Kidney (tissue), 14 donors: Measurements from ENCODE around the gene LRRTM3. TPM values are rescaled to one million over a fixed set of nuclear protein-coding genes. Genes with fewer than 3 reads are reported as not detected.
A peak's percentile ranks its signal among the peaks of the same experiment; 100 is the strongest.

Experiments
- DNase-seq, 5 donors: peaks; one replicate each; pipeline ENCODE4 v3.0.0-alpha.2; 2013 to 2020
- FAIRE-seq: peaks from 2 replicates; lab custom pipeline; 2012; peaks lifted over from hg19 to GRCh38; lab: Jason Lieb, UNC
- H3K27ac ChIP-seq, 2 donors: one replicate each; pipeline ENCODE4 v1.7.0; 2013; ENCODE audit warnings: low read depth in 2 of 2, low read length in 2 of 2, inconsistent platforms in 1 of 2
- H3K27me3 ChIP-seq: one replicate; pipeline ENCODE4 v1.7.1; 2013; ENCODE audit warnings: low read length, inconsistent platforms; ENCODE audit not compliant: control insufficient read depth, insufficient read depth
- H3K36me3 ChIP-seq, 3 donors: one replicate each; pipeline versions ENCODE4 v1.7.0 to v1.7.1; 2013; ENCODE audit warnings: low read length in 3 of 3, control low read depth in 1 of 3, inconsistent platforms in 1 of 3; ENCODE audit not compliant: insufficient read depth in 3 of 3, control insufficient read depth in 2 of 3
- H3K4me1 ChIP-seq, 3 donors: one replicate each; pipeline versions ENCODE4 v1.7.0 to v1.7.1; 2013; ENCODE audit warnings: low read length in 3 of 3, inconsistent platforms in 1 of 3, low read depth in 1 of 3; ENCODE audit not compliant: control insufficient read depth in 2 of 3, insufficient read depth in 2 of 3
- H3K4me3 ChIP-seq, 3 donors: one replicate each; pipeline versions ENCODE4 v1.7.0 to v1.8.1; 2013; ENCODE audit warnings: low read length in 3 of 3, control low read depth in 1 of 3, inconsistent platforms in 1 of 3
- H3K9ac ChIP-seq, 3 donors: one replicate each; pipeline versions ENCODE4 v1.7.0 to v1.7.1; 2013; ENCODE audit warnings: low read length in 3 of 3, control low read depth in 1 of 3, inconsistent platforms in 1 of 3
- H3K9me3 ChIP-seq, 3 donors: one replicate each; pipeline versions ENCODE4 v1.7.0 to v1.7.1; 2013; ENCODE audit warnings: low read length in 3 of 3, control low read depth in 1 of 3, inconsistent platforms in 1 of 3; ENCODE audit not compliant: control insufficient read depth in 2 of 3, insufficient read depth in 1 of 3
- intact Hi-C: fragments of 100-400 bp; cut with DNase I; formaldehyde crosslinking; loops from one replicate; pipeline ENCODE4 v1.11.1; 2022
- polyA plus RNA-seq: library from polyadenylated mRNA; stranded (reverse); fragments of 350-450 nt; fragmentation: Illumina TruSeq; extraction: RNeasy Lipid Tissue Mini Kit (QIAGEN cat#74804); gene quantifications from one replicate; pipeline ENCODE4 v1.2.3, GENCODE V29; 2014; ENCODE audit warnings: low read depth, low replicate concordance; ENCODE audit not compliant: insufficient read depth
- total RNA-seq: library from RNA; stranded (reverse); fragmentation: NEBNext Ultra II Directional; extraction: Animal tissue kit (Norgen Biotek cat#: 25700); gene quantifications from one replicate; pipeline ENCODE4 v1.2.1, GENCODE V29; 2021
- TF ChIP-seq, protein P1 (sequence below): IDR thresholded peaks from 3 replicates; pipeline ENCODE4 v1.5.1; 2012; ENCODE audit warnings: mild to moderate bottlenecking, moderate library complexity, borderline replicate concordance; ENCODE audit not compliant: insufficient read depth; ENCODE audit errors: extremely low read depth
- donor health status: control.
- donor health status: control.
- donor health status: control.
- donor health status: control.
- donor health status: control.
- donor health status: DM: yes; HTN: yes; CAD: no.
- donor health status: Normal renal cell carcinoma (clear cell type).

The LRRTM3 gene
- total and polyA plus RNA-seq, 2 donors from 2014 or later: 0.22 TPM; not detected in 1

DNA sequence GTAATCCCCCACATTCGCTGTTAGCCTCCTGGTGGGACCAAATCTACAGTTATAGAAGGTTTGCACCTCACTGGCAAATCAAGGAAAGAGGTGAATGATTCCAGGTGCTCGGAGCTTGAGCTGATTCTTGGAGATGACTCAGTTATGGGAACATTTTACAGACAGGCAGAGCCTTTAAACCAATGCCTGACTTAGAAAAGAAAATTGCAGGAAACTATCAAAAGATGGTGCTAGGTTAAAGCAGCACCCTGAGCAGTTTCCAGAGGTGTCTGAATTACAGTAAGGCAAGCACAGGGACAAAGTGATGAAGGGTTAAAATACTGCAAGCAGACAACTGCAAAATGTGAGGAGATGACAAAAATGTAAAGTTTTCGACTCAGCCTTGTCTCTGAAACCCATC, 2.9 kb downstream of the LRRTM3 start:
- intact Hi-C loops: no loop called here

DNA sequence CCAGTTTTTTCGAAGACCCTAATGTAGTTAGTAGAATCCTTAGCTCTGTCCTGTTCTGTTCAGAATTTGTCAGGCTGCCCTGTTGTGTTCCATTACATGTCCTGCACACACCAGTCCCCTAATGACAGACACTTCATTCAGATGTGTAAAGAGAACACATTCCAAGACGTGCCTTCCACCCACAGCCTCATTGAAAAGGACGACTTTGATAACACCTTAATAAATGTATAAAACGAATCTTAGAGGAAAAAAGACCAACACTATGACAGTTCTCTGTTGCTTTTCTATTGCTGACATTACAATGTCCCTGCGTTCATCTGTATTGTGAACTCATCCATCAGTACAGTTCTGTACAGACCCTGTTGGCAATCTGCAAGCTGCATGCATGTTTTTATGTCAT, 3.5 kb downstream of the LRRTM3 start:
- H3K4me3 ChIP-seq: no peak overlapping the region
- intact Hi-C loops: no loop called here
- no peak for DNase-seq
- no peak overlapping the region for H3K9ac ChIP-seq
- no peak overlapping the region for H3K27ac ChIP-seq
- no peak for FAIRE-seq
- no peaks in the 10 kb centered on the region for H3K4me1 ChIP-seq
- TF ChIP-seq, protein P1, sequence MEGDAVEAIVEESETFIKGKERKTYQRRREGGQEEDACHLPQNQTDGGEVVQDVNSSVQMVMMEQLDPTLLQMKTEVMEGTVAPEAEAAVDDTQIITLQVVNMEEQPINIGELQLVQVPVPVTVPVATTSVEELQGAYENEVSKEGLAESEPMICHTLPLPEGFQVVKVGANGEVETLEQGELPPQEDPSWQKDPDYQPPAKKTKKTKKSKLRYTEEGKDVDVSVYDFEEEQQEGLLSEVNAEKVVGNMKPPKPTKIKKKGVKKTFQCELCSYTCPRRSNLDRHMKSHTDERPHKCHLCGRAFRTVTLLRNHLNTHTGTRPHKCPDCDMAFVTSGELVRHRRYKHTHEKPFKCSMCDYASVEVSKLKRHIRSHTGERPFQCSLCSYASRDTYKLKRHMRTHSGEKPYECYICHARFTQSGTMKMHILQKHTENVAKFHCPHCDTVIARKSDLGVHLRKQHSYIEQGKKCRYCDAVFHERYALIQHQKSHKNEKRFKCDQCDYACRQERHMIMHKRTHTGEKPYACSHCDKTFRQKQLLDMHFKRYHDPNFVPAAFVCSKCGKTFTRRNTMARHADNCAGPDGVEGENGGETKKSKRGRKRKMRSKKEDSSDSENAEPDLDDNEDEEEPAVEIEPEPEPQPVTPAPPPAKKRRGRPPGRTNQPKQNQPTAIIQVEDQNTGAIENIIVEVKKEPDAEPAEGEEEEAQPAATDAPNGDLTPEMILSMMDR: no peak
- H3K9me3 ChIP-seq: no peaks in the 10 kb centered on the region
- peaks cover 21% of the 10 kb centered on the region for H3K27me3 ChIP-seq
- H3K36me3 ChIP-seq: no peaks in the 10 kb centered on the region

More for the DNA sequence above, 2.9 kb downstream of the LRRTM3 start:
- Histone ChIP-seq H3K36me3 (no peaks in the 10 kb centered on the region), H3K9me3 (no peaks in the 10 kb centered on the region), H3K4me3 (no peak overlapping the region), H3K4me1 (no peaks in the 10 kb centered on the region), H3K9ac (no peak overlapping the region), H3K27ac (no peak overlapping the region), H3K27me3 (peaks cover 21% of the 10 kb centered on the region)
- FAIRE-seq: no peak
- DNase-seq: no peak
- TF ChIP-seq, protein P1: no peak

DNA sequence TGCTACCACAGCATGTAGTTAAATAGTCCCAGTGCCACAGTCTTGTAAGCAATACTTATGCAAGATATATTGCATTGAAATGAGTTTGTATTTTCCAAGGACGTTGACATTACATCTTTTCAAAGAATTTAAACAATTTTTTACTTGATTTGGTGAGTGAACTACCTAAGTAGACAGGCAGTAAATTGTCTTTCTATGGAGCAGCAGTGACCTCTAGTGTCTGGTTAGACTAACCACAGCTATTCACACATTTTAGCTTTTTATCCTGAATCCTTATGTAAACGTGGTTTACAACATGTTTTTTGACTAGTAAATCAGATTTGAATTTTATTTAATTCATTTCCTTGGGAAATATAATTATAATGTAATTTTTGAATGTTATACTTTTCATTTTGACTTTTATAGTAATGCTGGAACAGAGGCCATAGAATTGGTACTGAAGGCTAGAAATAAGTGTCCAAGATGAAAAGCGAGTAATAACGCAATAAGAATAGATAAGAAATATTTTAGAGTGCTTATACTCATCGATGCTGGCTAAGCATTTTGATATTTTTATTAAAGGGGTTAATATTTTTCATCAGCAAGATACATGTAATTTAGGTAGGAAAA, 5.6 kb downstream of the LRRTM3 start:
- DNase-seq (peak in 2 of 5 donors; percentile 83 to 87), FAIRE-seq (peak; percentile 86)
- H3K4me1 ChIP-seq: no peaks in the 10 kb centered on the region
- H3K27ac ChIP-seq: no peak overlapping the region
- H3K27me3 ChIP-seq: peaks cover 19% of the 10 kb centered on the region
- no peaks in the 10 kb centered on the region for H3K9me3 ChIP-seq
- H3K36me3 ChIP-seq: no peaks in the 10 kb centered on the region
- intact Hi-C loops: no loop called here
- TF ChIP-seq, protein P1: peak; percentile 62
- H3K4me3 ChIP-seq: no peak overlapping the region
- H3K9ac ChIP-seq: no peak overlapping the region

DNA sequence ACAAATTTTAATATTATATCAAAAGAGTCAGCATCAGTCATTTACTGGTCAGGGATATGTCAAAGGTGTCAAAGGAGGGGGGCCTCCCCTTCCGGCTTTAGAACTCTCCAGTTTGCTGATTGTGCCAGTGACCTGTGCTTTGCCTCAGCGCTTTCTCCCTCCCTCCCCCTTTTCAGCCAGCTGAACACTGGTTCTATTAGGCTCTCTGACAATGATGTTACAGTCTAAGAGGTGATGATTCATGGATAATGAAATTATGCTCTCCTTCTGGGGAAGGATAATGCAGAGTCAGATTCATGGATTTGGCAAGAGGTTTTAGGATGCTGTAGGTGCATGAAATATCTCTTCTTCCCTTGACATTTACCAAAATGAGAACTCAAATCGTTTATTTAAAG, 6.1 kb downstream of the LRRTM3 start:
- Histone ChIP-seq H3K27me3 (peaks cover 15% of the 10 kb centered on the region), H3K9me3 (no peaks in the 10 kb centered on the region), H3K27ac (no peak overlapping the region), H3K9ac (no peak overlapping the region), H3K36me3 (no peaks in the 10 kb centered on the region), H3K4me1 (no peaks in the 10 kb centered on the region), H3K4me3 (no peak overlapping the region)
- TF ChIP-seq, protein P1: no peak
- intact Hi-C loops: no loop called here
- peak in 1 of 5 donors; percentile 39 for DNase-seq
- FAIRE-seq: no peak
